ENCODE measurements around the gene HMGN1.

- TF ChIP-seq, protein P1, sequence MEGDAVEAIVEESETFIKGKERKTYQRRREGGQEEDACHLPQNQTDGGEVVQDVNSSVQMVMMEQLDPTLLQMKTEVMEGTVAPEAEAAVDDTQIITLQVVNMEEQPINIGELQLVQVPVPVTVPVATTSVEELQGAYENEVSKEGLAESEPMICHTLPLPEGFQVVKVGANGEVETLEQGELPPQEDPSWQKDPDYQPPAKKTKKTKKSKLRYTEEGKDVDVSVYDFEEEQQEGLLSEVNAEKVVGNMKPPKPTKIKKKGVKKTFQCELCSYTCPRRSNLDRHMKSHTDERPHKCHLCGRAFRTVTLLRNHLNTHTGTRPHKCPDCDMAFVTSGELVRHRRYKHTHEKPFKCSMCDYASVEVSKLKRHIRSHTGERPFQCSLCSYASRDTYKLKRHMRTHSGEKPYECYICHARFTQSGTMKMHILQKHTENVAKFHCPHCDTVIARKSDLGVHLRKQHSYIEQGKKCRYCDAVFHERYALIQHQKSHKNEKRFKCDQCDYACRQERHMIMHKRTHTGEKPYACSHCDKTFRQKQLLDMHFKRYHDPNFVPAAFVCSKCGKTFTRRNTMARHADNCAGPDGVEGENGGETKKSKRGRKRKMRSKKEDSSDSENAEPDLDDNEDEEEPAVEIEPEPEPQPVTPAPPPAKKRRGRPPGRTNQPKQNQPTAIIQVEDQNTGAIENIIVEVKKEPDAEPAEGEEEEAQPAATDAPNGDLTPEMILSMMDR (optimal IDR thresholded peaks at IDR 0.05 in 1 of 3, IDR thresholded peaks at IDR 0.05 in 1 of 3, conservative IDR thresholded peaks at IDR 0.05 in 1 of 3; ENCODE audit: extremely low read depth in 1 of 3, insufficient read depth in 2 of 3, low read length in 3 of 3), result no peak
- no peak for TF ChIP-seq EZH2 (IDR thresholded peaks at IDR 0.05; ENCODE audit: low read length)
These were observed 25.2 kb upstream of the HMGN1 start for GRCh38 chr21:39374046-39374445.
